Cortex of kidney (tissue), 1 donor: ENCODE data around the gene AEBP2.
"Not testable (repeated sequence)": the region's sequence is repeated elsewhere in the genome, so short reads cannot be mapped to it uniquely, and the experiment has no call there.

ENCODE experiments used
- DNase-seq: peaks from one replicate; lab custom pipeline; 2025; lab: John Stamatoyannopoulos, UW

AEBP2 gene

GRCh38 chr12:19421503-19422282, 17.6 kb upstream of the AEBP2 start:
- no peak for DNase-seq

- DNase-seq: no peak
These were observed 15.9 kb upstream of the AEBP2 start for GRCh38 chr12:19423166-19423930.

GRCh38 chr12:19428246-19428645, 11.0 kb upstream of the AEBP2 start:
- DNase-seq: no peak

GRCh38 chr12:19429491-19429890, 9.8 kb upstream of the AEBP2 start:
- DNase-seq: not testable (repeated sequence)

- no peak for DNase-seq
These were observed 8.3 kb upstream of the AEBP2 start for GRCh38 chr12:19430988-19431387.

GRCh38 chr12:19431407-19432308, 7.6 kb upstream of the AEBP2 start:
- no peak for DNase-seq

GRCh38 chr12:19432309-19433170, 6.8 kb upstream of the AEBP2 start:
- no peak for DNase-seq

GRCh38 chr12:19434538-19434937, 4.8 kb upstream of the AEBP2 start:
- no peak for DNase-seq

GRCh38 chr12:19435831-19436497, 3.3 kb upstream of the AEBP2 start:
- no peak for DNase-seq

GRCh38 chr12:19436931-19437330, 2.4 kb upstream of the AEBP2 start:
- no peak for DNase-seq

GRCh38 chr12:19437996-19438395, 1.3 kb upstream of the AEBP2 start:
- DNase-seq: no peak

GRCh38 chr12:19440019-19440858, 947 bp downstream of the AEBP2 start:
- DNase-seq: no peak

- no peak for DNase-seq
These were observed 1.6 kb downstream of the AEBP2 start for GRCh38 chr12:19440916-19441315.

- no peak for DNase-seq
These were observed 4.3 kb downstream of the AEBP2 start for GRCh38 chr12:19443585-19443984.

GRCh38 chr12:19444097-19444496, 4.8 kb downstream of the AEBP2 start:
- no peak for DNase-seq

- no peak for DNase-seq
These were observed 8.1 kb downstream of the AEBP2 start for GRCh38 chr12:19447386-19447785.

- DNase-seq: no peak
These were observed 10.5 kb downstream of the AEBP2 start for GRCh38 chr12:19449814-19450213.

- no peak for DNase-seq
These were observed 11.1 kb downstream of the AEBP2 start for GRCh38 chr12:19450362-19450761.

GRCh38 chr12:19451196-19451595, 11.9 kb downstream of the AEBP2 start:
- DNase-seq: no peak

GRCh38 chr12:19453961-19454360, 14.7 kb downstream of the AEBP2 start:
- DNase-seq: no peak
